Right cardiac atrium (tissue), 5 donors: ENCODE results near the gene DRC3. TPM values are rescaled to one million over a fixed set of nuclear protein-coding genes. Genes with fewer than 3 reads are reported as not detected.
A peak's percentile ranks its signal among the peaks of the same experiment; 100 is the strongest.

Experiments used
- ATAC-seq, 2 donors: fragments of 200-7000 bp; cut with Tn5 transposase; one replicate each; pipeline versions ENCODE4 v1.8.0 to v1.9.1; 2020; ENCODE audit warnings: moderate library complexity in 2 of 2, mild to moderate bottlenecking in 1 of 2
- DNase-seq, 3 donors: peaks; one replicate each; pipeline ENCODE4 v3.0.0-alpha.2; 2020
- H3K27ac ChIP-seq: one replicate; pipeline ENCODE4 v1.5.1; 2013; ENCODE audit warnings: mild to moderate bottlenecking, low read length, control low read depth, moderate library complexity
- H3K27me3 ChIP-seq: one replicate; pipeline ENCODE4 v1.6.1; 2013; ENCODE audit not compliant: control insufficient read depth, insufficient read depth
- H3K4me1 ChIP-seq: one replicate; pipeline ENCODE4 v1.6.1; 2013; ENCODE audit warnings: low read length; ENCODE audit not compliant: control insufficient read depth, insufficient read depth
- H3K4me3 ChIP-seq: one replicate; pipeline ENCODE4 v1.5.1; 2013; ENCODE audit warnings: low read length, control low read depth
- H3K9me3 ChIP-seq: one replicate; pipeline ENCODE4 v1.6.1; 2013; ENCODE audit warnings: low read length; ENCODE audit not compliant: control insufficient read depth
- WGBS: extraction: QIAGEN DNeasy Blood & Tissue Kit; methylation state at CpG from one replicate; pipeline ENCODE4 v1.1.7; 2013; 5-methylcytosine and 5-hydroxymethylcytosine counted together
- intact Hi-C, 4 donors: fragments of 100-400 bp; cut with DNase I; formaldehyde crosslinking; loops; one replicate each; pipeline versions ENCODE4 v1.11.0 to v1.14.0; 2022 to 2023
- polyA plus RNA-seq: library from polyadenylated mRNA; stranded (reverse); fragments of 200-250 nt; gene quantifications from one replicate; pipeline ENCODE4 v1.2.3, GENCODE V29; 2013
- total RNA-seq, 4 donors: library from RNA; stranded (reverse); fragmentation: NEBNext Ultra II Directional; extraction: Animal tissue kit (Norgen Biotek cat#: 25700); gene quantifications; one replicate each; pipeline ENCODE4 v1.2.1, GENCODE V29; 2021
- donor health status: healthy with polysubstance abuse.
- donor health status: DM: no; HTN: yes; CAD: no.
- donor health status: DM: no; HTN: no; CAD: no.
- donor health status: DM: no; HTN: yes; CAD: no; lungs with severe emphysema.
- donor health status: DM: yes; HTN: yes; CAD: no.

The DRC3 gene
- total and polyA plus RNA-seq, 5 donors: 1.4 to 3.2 (median 1.8) TPM

GRCh38 chr17:17971431-17972125 lies 1.1 kb upstream of the DRC3 start:
- Histone ChIP-seq H3K4me1 (peaks cover 6% of the 10 kb centered on the region), H3K9me3 (no peaks in the 10 kb centered on the region), H3K4me3 (peak overlapping the region; percentile 60), H3K27me3 (no peaks in the 10 kb centered on the region), H3K27ac (peak overlapping the region; percentile 68)
- DNase-seq (peak in 2 of 3 donors; percentile 81), ATAC-seq (peak; percentile 6 to 18)
- intact Hi-C loops: loop anchor here in 1 of 4 donors (10.0 kb wide), 2 partner anchors 47 to 63 kb away; partner anchors contain the start of genes ATPAF2 and GID4
- 3% methylated on average over 33 of the region's 33 CpGs for WGBS

- Histone ChIP-seq H3K9me3 (no peaks in the 10 kb centered on the region), H3K27ac (peak overlapping the region; percentile 61)
- intact Hi-C loops: loop anchor here in 1 of 4 donors (10.0 kb wide), 2 partner anchors 48 to 62 kb away; partner anchors contain the start of genes ATPAF2 and GID4
These were observed 241 bp downstream of the DRC3 start for GRCh38 chr17:17972952-17973254.

GRCh38 chr17:17975436-17975835 lies 2.8 kb downstream of the DRC3 start:
- Histone ChIP-seq H3K27me3 (no peaks in the 10 kb centered on the region), H3K9me3 (no peaks in the 10 kb centered on the region), H3K4me1 (peaks cover 6% of the 10 kb centered on the region), H3K27ac (no peak overlapping the region), H3K4me3 (no peak overlapping the region)
- intact Hi-C loops: loop anchor here in 1 of 4 donors (10.0 kb wide), 2 partner anchors 51 to 59 kb away; partner anchors contain the start of genes ATPAF2 and GID4
- WGBS: 71% methylated on average over 8 of the region's 8 CpGs
- ATAC-seq (no peak), DNase-seq (no peak)

More at GRCh38 chr17:17972952-17973254, 241 bp downstream of the DRC3 start:
- Histone ChIP-seq H3K27me3 (no peaks in the 10 kb centered on the region), H3K4me1 (peaks cover 6% of the 10 kb centered on the region), H3K4me3 (peak overlapping the region; percentile 89)
- ATAC-seq (no peak), DNase-seq (no peak)
- WGBS: 3% methylated on average over 13 of the region's 13 CpGs

GRCh38 chr17:17976931-17977570 lies 4.4 kb downstream of the DRC3 start:
- Histone ChIP-seq H3K9me3 (no peaks in the 10 kb centered on the region), H3K4me3 (no peak overlapping the region), H3K27me3 (no peaks in the 10 kb centered on the region), H3K27ac (no peak overlapping the region), H3K4me1 (no peaks in the 10 kb centered on the region)
- WGBS: 85% methylated on average over 10 of the region's 10 CpGs
- DNase-seq: peak in 1 of 3 donors; percentile 19
- no peak for ATAC-seq
- intact Hi-C loops: loop anchor here in 1 of 4 donors (10.0 kb wide), 2 partner anchors 52 to 58 kb away; partner anchors contain the start of genes ATPAF2 and GID4

- Histone ChIP-seq H3K4me3 (no peak overlapping the region), H3K27ac (no peak overlapping the region), H3K27me3 (no peaks in the 10 kb centered on the region), H3K9me3 (no peaks in the 10 kb centered on the region), H3K4me1 (no peaks in the 10 kb centered on the region)
- intact Hi-C loops: loop anchor here in 1 of 4 donors (10.0 kb wide), 2 partner anchors 54 to 56 kb away; partner anchors contain the start of genes ATPAF2 and GID4
- DNase-seq (no peak), ATAC-seq (no peak)
- 88% methylated on average over 14 of the region's 14 CpGs for WGBS
These were observed 6.1 kb downstream of the DRC3 start for GRCh38 chr17:17978481-17979424.

- Histone ChIP-seq H3K4me3 (no peak overlapping the region), H3K4me1 (no peaks in the 10 kb centered on the region), H3K27me3 (no peaks in the 10 kb centered on the region), H3K9me3 (no peaks in the 10 kb centered on the region), H3K27ac (no peak overlapping the region)
- 96% methylated on average over 3 of the region's 3 CpGs for WGBS
- ATAC-seq: no peak
- DNase-seq: peak in 1 of 3 donors; percentile 24
- intact Hi-C loops: loop anchor here in 1 of 4 donors (10.0 kb wide), 2 partner anchors 55 kb away; partner anchors contain the start of genes ATPAF2 and GID4
These were observed 7.1 kb downstream of the DRC3 start for GRCh38 chr17:17979778-17980177.

- 86% methylated on average over 9 of the region's 9 CpGs for WGBS
These were observed 8.7 kb downstream of the DRC3 start for GRCh38 chr17:17981330-17981729.

GRCh38 chr17:17982801-17983200 lies 10.1 kb downstream of the DRC3 start:
- no peak overlapping the region for H3K27ac ChIP-seq
- intact Hi-C loops: no loop called here
- ATAC-seq (no peak), DNase-seq (no peak)
- 94% methylated on average over 9 of the region's 9 CpGs for WGBS
- no peaks in the 10 kb centered on the region for H3K27me3 ChIP-seq
- no peak overlapping the region for H3K4me3 ChIP-seq
- no peaks in the 10 kb centered on the region for H3K9me3 ChIP-seq
- no peaks in the 10 kb centered on the region for H3K4me1 ChIP-seq

More at GRCh38 chr17:17981330-17981729, 8.7 kb downstream of the DRC3 start:
- DNase-seq: no peak
- H3K27ac ChIP-seq: no peak overlapping the region
- no peaks in the 10 kb centered on the region for H3K27me3 ChIP-seq
- intact Hi-C loops: no loop called here
- H3K4me1 ChIP-seq: no peaks in the 10 kb centered on the region
- ATAC-seq: no peak
- no peak overlapping the region for H3K4me3 ChIP-seq
- no peaks in the 10 kb centered on the region for H3K9me3 ChIP-seq

- Histone ChIP-seq H3K4me3 (no peak overlapping the region), H3K4me1 (no peaks in the 10 kb centered on the region), H3K27me3 (no peaks in the 10 kb centered on the region), H3K9me3 (no peaks in the 10 kb centered on the region), H3K27ac (no peak overlapping the region)
- intact Hi-C loops: no loop called here
- WGBS: 80% methylated on average over 6 of the region's 6 CpGs
- ATAC-seq: no peak
- DNase-seq: peak in 1 of 3 donors; percentile 9
These were observed 10.7 kb downstream of the DRC3 start for GRCh38 chr17:17983376-17983775.

GRCh38 chr17:17983776-17984175 lies 11.1 kb downstream of the DRC3 start:
- H3K4me1 ChIP-seq: no peaks in the 10 kb centered on the region
- DNase-seq: no peak
- 92% methylated on average over 6 of the region's 6 CpGs for WGBS
- no peak overlapping the region for H3K27ac ChIP-seq
- H3K9me3 ChIP-seq: no peaks in the 10 kb centered on the region
- H3K4me3 ChIP-seq: no peak overlapping the region
- intact Hi-C loops: no loop called here
- H3K27me3 ChIP-seq: no peaks in the 10 kb centered on the region
- no peak for ATAC-seq
